ENCODE results near the gene PCBP4.

GRCh38 chr3:51953445-51953844 is 13.8 kb downstream of the PCBP4 start:
- TF ChIP-seq, protein P1, sequence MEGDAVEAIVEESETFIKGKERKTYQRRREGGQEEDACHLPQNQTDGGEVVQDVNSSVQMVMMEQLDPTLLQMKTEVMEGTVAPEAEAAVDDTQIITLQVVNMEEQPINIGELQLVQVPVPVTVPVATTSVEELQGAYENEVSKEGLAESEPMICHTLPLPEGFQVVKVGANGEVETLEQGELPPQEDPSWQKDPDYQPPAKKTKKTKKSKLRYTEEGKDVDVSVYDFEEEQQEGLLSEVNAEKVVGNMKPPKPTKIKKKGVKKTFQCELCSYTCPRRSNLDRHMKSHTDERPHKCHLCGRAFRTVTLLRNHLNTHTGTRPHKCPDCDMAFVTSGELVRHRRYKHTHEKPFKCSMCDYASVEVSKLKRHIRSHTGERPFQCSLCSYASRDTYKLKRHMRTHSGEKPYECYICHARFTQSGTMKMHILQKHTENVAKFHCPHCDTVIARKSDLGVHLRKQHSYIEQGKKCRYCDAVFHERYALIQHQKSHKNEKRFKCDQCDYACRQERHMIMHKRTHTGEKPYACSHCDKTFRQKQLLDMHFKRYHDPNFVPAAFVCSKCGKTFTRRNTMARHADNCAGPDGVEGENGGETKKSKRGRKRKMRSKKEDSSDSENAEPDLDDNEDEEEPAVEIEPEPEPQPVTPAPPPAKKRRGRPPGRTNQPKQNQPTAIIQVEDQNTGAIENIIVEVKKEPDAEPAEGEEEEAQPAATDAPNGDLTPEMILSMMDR (conservative IDR thresholded peaks at IDR 0.05; ENCODE audit: low read length) = no peak
- no peak for TF ChIP-seq EZH2phosphoT487 (IDR thresholded peaks at IDR 0.05; ENCODE audit: borderline replicate concordance, low read depth, low read length)
